Fibroblast of villous mesenchyme (primary cell): ENCODE results near the gene PRSS36. TPM values are rescaled to one million over a fixed set of nuclear protein-coding genes. Genes with fewer than 3 reads are reported as not detected.
"Not testable (repeated sequence)": the region's sequence is repeated elsewhere in the genome, so short reads cannot be mapped to it uniquely, and the experiment has no call there.

ENCODE experiments used
- DNase-seq: peaks from one replicate; pipeline ENCODE4 v3.0.0-alpha.2; 2010; ENCODE audit warnings: low read depth
- H3K4me3 ChIP-seq: 2 replicates; pipeline ENCODE4 v1.5.1; 2011; ENCODE audit warnings: low read depth, mild to moderate bottlenecking, low read length
- CTCF ChIP-seq: IDR thresholded peaks from 2 replicates; pipeline ENCODE4 v1.5.1; 2012; ENCODE audit warnings: low read depth, mild to moderate bottlenecking, low read length; ENCODE audit not compliant: insufficient read depth
- total RNA-seq: library from RNA; depleted of rRNA; stranded (reverse); fragments of >200 nt; gene quantifications from 2 replicates; pipeline ENCODE4 v1.2.3, GENCODE V29; 2012

Gene PRSS36
- total RNA-seq, 1 donor = under 0.01 TPM

- no peak overlapping the region for H3K4me3 ChIP-seq
- no peak for TF ChIP-seq CTCF
- no peak for DNase-seq
Measured at GRCh38 chr16:31147574-31147973, 2.3 kb downstream of the PRSS36 start.

GRCh38 chr16:31145398-31145990 lies 4.4 kb downstream of the PRSS36 start:
- no peak for DNase-seq
- no peak for TF ChIP-seq CTCF
- H3K4me3 ChIP-seq = no peak overlapping the region

GRCh38 chr16:31144418-31144817 lies 5.4 kb downstream of the PRSS36 start:
- DNase-seq, H3K4me3 ChIP-seq: not testable (repeated sequence)

- no peak for TF ChIP-seq CTCF
- DNase-seq = no peak
- H3K4me3 ChIP-seq = no peak overlapping the region
Measured at GRCh38 chr16:31143694-31144148, 6.1 kb downstream of the PRSS36 start.

- no peak overlapping the region for H3K4me3 ChIP-seq
- no peak for DNase-seq
- TF ChIP-seq CTCF = no peak
Measured at GRCh38 chr16:31143011-31143693, 6.7 kb downstream of the PRSS36 start.

GRCh38 chr16:31142109-31143010 lies 7.5 kb downstream of the PRSS36 start:
- TF ChIP-seq CTCF = peak; percentile 90
- peak; percentile 100 for DNase-seq
- H3K4me3 ChIP-seq = peak overlapping the region; percentile 44
